Stimulated activated CD4-positive, alpha-beta T cell treated with anti-CD3 and anti-CD28 coated beads, Interleukin-12 subunit alpha, Interleukin-12 subunit beta, amount 100 ng/mL, for 4 hours (primary cell): ENCODE results near the gene PACRGL.
"Not testable (repeated sequence)": the region's sequence is repeated elsewhere in the genome, so short reads cannot be mapped to it uniquely, and the experiment has no call there.

Experiments
- DNase-seq: peaks from one replicate; pipeline ENCODE4 v3.0.0-alpha.2; 2020

Gene PACRGL

GRCh38 chr4:20724915-20725314 is 24.7 kb downstream of the PACRGL start:
- no peak for DNase-seq

- DNase-seq = no peak
Measured at GRCh38 chr4:20735931-20736330, 35.7 kb downstream of the PACRGL start.

GRCh38 chr4:20746000-20746399 is 45.7 kb downstream of the PACRGL start:
- not testable (repeated sequence) for DNase-seq

GRCh38 chr4:20752641-20753040 is 52.4 kb downstream of the PACRGL start:
- no peak for DNase-seq

GRCh38 chr4:20754036-20754435 is 53.8 kb downstream of the PACRGL start:
- no peak for DNase-seq

- DNase-seq = no peak
Measured at GRCh38 chr4:20760053-20760452, 59.8 kb downstream of the PACRGL start.

- DNase-seq = no peak
Measured at GRCh38 chr4:20761382-20761781, 61.1 kb downstream of the PACRGL start.

- DNase-seq = no peak
Measured at GRCh38 chr4:20761826-20762225, 61.6 kb downstream of the PACRGL start.

- no peak for DNase-seq
Measured at GRCh38 chr4:20764366-20764992, 64.2 kb downstream of the PACRGL start.

GRCh38 chr4:20773144-20773997 is 73.1 kb downstream of the PACRGL start:
- DNase-seq = peak; percentile 0

GRCh38 chr4:20778896-20779295 is 78.6 kb downstream of the PACRGL start:
- no peak for DNase-seq

GRCh38 chr4:20783134-20783533 is 82.9 kb downstream of the PACRGL start:
- not testable (repeated sequence) for DNase-seq

GRCh38 chr4:20787940-20788665 is 87.8 kb downstream of the PACRGL start:
- no peak for DNase-seq
